Measurements from ENCODE around the gene GCA. TPM values are rescaled to one million over a fixed set of nuclear protein-coding genes. Genes with fewer than 3 reads are reported as not detected.
A peak's percentile ranks its signal among the peaks of the same experiment; 100 is the strongest.

Gene GCA
- total RNA-seq, 1 donor from 2014 or later, result 8.7 TPM

DNA sequence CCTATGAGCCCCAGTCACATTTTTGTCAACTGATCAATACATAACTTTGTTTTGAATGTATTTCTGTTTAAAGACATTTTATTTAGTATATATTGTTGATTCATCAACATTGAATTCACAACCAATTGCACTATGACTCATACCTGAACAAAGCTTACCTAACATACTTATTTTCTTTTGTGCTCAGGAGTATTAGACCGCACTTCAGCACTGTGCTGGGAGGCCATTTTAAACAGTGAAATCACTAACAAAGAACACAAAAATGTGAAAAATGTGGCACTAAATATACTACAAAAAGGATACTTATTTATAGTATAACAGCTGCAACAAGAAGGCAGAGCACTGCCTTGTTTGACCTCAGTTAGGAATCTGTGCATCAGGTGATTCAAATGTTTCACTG is 13.1 kb upstream of the GCA start:
- Histone ChIP-seq H3K4me3 (ENCODE audit: low read depth, low read length) (no peak overlapping the region), H3K27me3 (ENCODE audit: control insufficient read depth, insufficient read depth, low read length) (no peaks in the 10 kb centered on the region), H3K36me3 (ENCODE audit: control insufficient read depth, insufficient read depth, low read length) (no peaks in the 10 kb centered on the region)
- TF ChIP-seq, protein P1, sequence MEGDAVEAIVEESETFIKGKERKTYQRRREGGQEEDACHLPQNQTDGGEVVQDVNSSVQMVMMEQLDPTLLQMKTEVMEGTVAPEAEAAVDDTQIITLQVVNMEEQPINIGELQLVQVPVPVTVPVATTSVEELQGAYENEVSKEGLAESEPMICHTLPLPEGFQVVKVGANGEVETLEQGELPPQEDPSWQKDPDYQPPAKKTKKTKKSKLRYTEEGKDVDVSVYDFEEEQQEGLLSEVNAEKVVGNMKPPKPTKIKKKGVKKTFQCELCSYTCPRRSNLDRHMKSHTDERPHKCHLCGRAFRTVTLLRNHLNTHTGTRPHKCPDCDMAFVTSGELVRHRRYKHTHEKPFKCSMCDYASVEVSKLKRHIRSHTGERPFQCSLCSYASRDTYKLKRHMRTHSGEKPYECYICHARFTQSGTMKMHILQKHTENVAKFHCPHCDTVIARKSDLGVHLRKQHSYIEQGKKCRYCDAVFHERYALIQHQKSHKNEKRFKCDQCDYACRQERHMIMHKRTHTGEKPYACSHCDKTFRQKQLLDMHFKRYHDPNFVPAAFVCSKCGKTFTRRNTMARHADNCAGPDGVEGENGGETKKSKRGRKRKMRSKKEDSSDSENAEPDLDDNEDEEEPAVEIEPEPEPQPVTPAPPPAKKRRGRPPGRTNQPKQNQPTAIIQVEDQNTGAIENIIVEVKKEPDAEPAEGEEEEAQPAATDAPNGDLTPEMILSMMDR (IDR thresholded peaks at IDR 0.05; ENCODE audit: insufficient read depth, low read length, severe bottlenecking), result no peak
- FAIRE-seq (no peak), DNase-seq (ENCODE audit: low read depth) (peak; percentile 53)

GRCh38 chr2:162333968-162334367 is 10.0 kb upstream of the GCA start:
- H3K36me3 ChIP-seq (ENCODE audit: control insufficient read depth, insufficient read depth, low read length), result no peaks in the 10 kb centered on the region
- H3K4me3 ChIP-seq (ENCODE audit: low read depth, low read length), result no peak overlapping the region
- DNase-seq (ENCODE audit: low read depth) (peak; percentile 49), FAIRE-seq (no peak)
- TF ChIP-seq, protein P1 (IDR thresholded peaks at IDR 0.05; ENCODE audit: insufficient read depth, low read length, severe bottlenecking), result peak; percentile 43
- H3K27me3 ChIP-seq (ENCODE audit: control insufficient read depth, insufficient read depth, low read length), result no peaks in the 10 kb centered on the region

DNA sequence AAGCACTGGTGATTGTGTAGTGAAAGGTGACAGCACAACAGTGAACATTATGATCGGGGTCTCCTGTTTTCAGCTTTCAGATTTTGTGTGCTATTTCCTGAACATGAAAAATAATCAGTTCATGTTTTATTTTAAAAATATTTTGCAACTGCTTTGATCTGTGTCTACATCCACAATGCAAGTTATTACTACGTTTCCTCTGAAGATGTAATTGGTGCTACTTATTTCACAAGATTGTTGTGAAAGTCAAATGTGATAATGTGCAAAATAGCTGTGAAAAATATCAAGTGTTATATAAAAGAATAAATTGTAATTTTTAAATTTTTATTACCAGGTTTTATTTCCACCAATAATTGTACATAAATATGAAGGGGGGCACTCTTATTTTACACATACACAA is 6.1 kb upstream of the GCA start:
- Histone ChIP-seq H3K27me3 (ENCODE audit: control insufficient read depth, insufficient read depth, low read length) (no peaks in the 10 kb centered on the region), H3K36me3 (ENCODE audit: control insufficient read depth, insufficient read depth, low read length) (no peaks in the 10 kb centered on the region), H3K4me3 (ENCODE audit: low read depth, low read length) (no peak overlapping the region)
- FAIRE-seq, result no peak
- DNase-seq (ENCODE audit: low read depth), result no peak
- TF ChIP-seq, protein P1 (IDR thresholded peaks at IDR 0.05; ENCODE audit: insufficient read depth, low read length, severe bottlenecking), result no peak

- H3K4me3 ChIP-seq (ENCODE audit: low read depth, low read length), result no peak overlapping the region
- DNase-seq (ENCODE audit: low read depth) (no peak), FAIRE-seq (no peak)
- TF ChIP-seq, protein P1 (IDR thresholded peaks at IDR 0.05; ENCODE audit: insufficient read depth, low read length, severe bottlenecking), result no peak
- no peaks in the 10 kb centered on the region for H3K27me3 ChIP-seq (ENCODE audit: control insufficient read depth, insufficient read depth, low read length)
- H3K36me3 ChIP-seq (ENCODE audit: control insufficient read depth, insufficient read depth, low read length), result no peaks in the 10 kb centered on the region
These were observed 3.1 kb upstream of the GCA start for GRCh38 chr2:162340822-162341221.

DNA sequence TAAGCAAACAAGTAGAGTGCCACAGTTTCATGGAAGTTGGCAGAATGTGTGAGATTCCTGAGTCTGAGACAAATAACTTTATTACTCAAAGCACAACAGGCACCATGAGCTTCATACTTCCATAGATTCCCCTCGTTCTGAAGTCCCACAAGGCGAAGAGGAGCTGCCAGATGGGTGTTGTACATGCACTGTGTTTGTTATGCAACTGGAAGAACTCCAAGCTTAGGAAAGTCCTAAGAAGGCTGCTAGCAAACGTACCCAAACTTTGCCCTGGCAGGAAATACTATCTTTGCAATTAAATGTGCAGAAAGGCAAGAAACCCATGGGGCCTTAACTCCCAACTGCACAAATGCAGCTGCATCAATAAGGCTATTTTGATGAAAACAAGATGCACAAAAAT is 1.6 kb upstream of the GCA start:
- DNase-seq (ENCODE audit: low read depth) (no peak), FAIRE-seq (no peak)
- TF ChIP-seq, protein P1 (IDR thresholded peaks at IDR 0.05; ENCODE audit: insufficient read depth, low read length, severe bottlenecking), result no peak
- H3K36me3 ChIP-seq (ENCODE audit: control insufficient read depth, insufficient read depth, low read length), result no peaks in the 10 kb centered on the region
- no peaks in the 10 kb centered on the region for H3K27me3 ChIP-seq (ENCODE audit: control insufficient read depth, insufficient read depth, low read length)
- H3K4me3 ChIP-seq (ENCODE audit: low read depth, low read length), result no peak overlapping the region

- no peaks in the 10 kb centered on the region for H3K36me3 ChIP-seq (ENCODE audit: control insufficient read depth, insufficient read depth, low read length)
- no peak for DNase-seq (ENCODE audit: low read depth)
- no peak overlapping the region for H3K4me3 ChIP-seq (ENCODE audit: low read depth, low read length)
- TF ChIP-seq, protein P1 (IDR thresholded peaks at IDR 0.05; ENCODE audit: insufficient read depth, low read length, severe bottlenecking), result no peak
- H3K27me3 ChIP-seq (ENCODE audit: control insufficient read depth, insufficient read depth, low read length), result no peaks in the 10 kb centered on the region
- no peak for FAIRE-seq
These were observed 1.1 kb upstream of the GCA start for GRCh38 chr2:162342841-162343240.
